OCI-LY7 (cell line): ENCODE measurements around the gene QPCTL. TPM values are rescaled to one million over a fixed set of nuclear protein-coding genes. Genes with fewer than 3 reads are reported as not detected.

ENCODE experiments used
- BruUV-seq: library from RNA; stranded (reverse); fragments of 400-500 nt; replicated peaks from 2 replicates; lab custom pipeline; 2021; lab: Mats Ljungman, UMichigan
- CTCF ChIA-PET: fragments of 300-600 bp; sonication (Branson Sonifier 250); formaldehyde crosslinking; loops from one replicate; lab custom pipeline; 2022; ENCODE audit warnings: antibody characterized with exemption; ENCODE audit not compliant: unreplicated experiment; lab: Charles Lee
- POLR2A ChIA-PET: fragments of 300-600 bp; sonication (Branson Sonifier 250); formaldehyde crosslinking; loops from one replicate; lab custom pipeline; 2022; ENCODE audit warnings: antibody characterized with exemption; lab: Charles Lee
- DNase-seq: peaks from one replicate; pipeline ENCODE4 v3.0.0-alpha.2; 2015; ENCODE audit warnings: low spot score
- H2AFZ ChIP-seq: fragments of 200-600 bp; sonication (generic), shearing (Covaris generic); 2 replicates; pipeline ENCODE4 v1.6.1; 2014; ENCODE audit warnings: mild to moderate bottlenecking, antibody characterized with exemption, low read length, moderate library complexity
- H3K27ac ChIP-seq: fragments of 200-600 bp; sonication (generic); 2 replicates; pipeline ENCODE4 v1.5.1; 2014; ENCODE audit warnings: mixed run types, low read depth, mild to moderate bottlenecking, moderate library complexity, low read length, inconsistent platforms; ENCODE audit not compliant: poor library complexity, severe bottlenecking
- H3K36me3 ChIP-seq: fragments of 200-600 bp; sonication (generic); 2 replicates; pipeline ENCODE4 v1.6.1; 2014; ENCODE audit warnings: mild to moderate bottlenecking, antibody characterized with exemption, low read length, moderate library complexity, mixed read lengths; ENCODE audit not compliant: insufficient read depth
- H3K4me1 ChIP-seq: fragments of 200-600 bp; sonication (generic); 2 replicates; pipeline ENCODE4 v1.5.1; 2014; ENCODE audit warnings: mild to moderate bottlenecking, low read length; ENCODE audit not compliant: insufficient read depth, poor library complexity, severe bottlenecking
- H3K4me2 ChIP-seq: fragments of 200-600 bp; sonication (generic); 2 replicates; pipeline ENCODE4 v1.6.1; 2014; ENCODE audit warnings: mild to moderate bottlenecking, low read length
- H3K4me3 ChIP-seq: fragments of 200-600 bp; sonication (generic); 2 replicates; pipeline ENCODE4 v1.5.1; 2014; ENCODE audit warnings: mild to moderate bottlenecking, low read depth, low read length; ENCODE audit not compliant: poor library complexity, severe bottlenecking
- H3K79me2 ChIP-seq: fragments of 200-600 bp; sonication (generic); 2 replicates; pipeline ENCODE4 v1.6.1; 2016; ENCODE audit warnings: low read depth, mild to moderate bottlenecking, low read length, moderate library complexity, mixed read lengths; ENCODE audit not compliant: insufficient read depth
- H3K9me2 ChIP-seq: fragments of 200-600 bp; sonication (generic); 2 replicates; pipeline ENCODE4 v1.6.1; 2016; ENCODE audit warnings: mild to moderate bottlenecking, low read length, mixed read lengths; ENCODE audit not compliant: insufficient read depth
- H3K9me3 ChIP-seq: fragments of 200-600 bp; sonication (generic); 2 replicates; pipeline ENCODE4 v1.6.1; 2014; ENCODE audit warnings: mild to moderate bottlenecking, mixed run types, low read length, mixed read lengths
- H4K20me1 ChIP-seq: fragments of 200-600 bp; sonication (generic); 2 replicates; pipeline ENCODE4 v1.6.1; 2014; ENCODE audit warnings: mild to moderate bottlenecking, antibody characterized with exemption, low read length, moderate library complexity, mixed read lengths; ENCODE audit not compliant: insufficient read depth
- EZH2phosphoT487 ChIP-seq: fragments of 200-600 bp; sonication (generic); IDR thresholded peaks from 2 replicates; pipeline ENCODE4 v1.6.1; 2018; ENCODE audit warnings: low read depth, borderline replicate concordance, mild to moderate bottlenecking, mixed run types, antibody characterized with exemption, low read length, moderate library complexity, mixed read lengths
- intact Hi-C: fragments of 100-400 bp; cut with micrococcal nuclease; formaldehyde crosslinking; loops from one replicate; pipeline ENCODE4 v1.10.0; 2022; ENCODE audit not compliant: unreplicated experiment
- total RNA-seq, 2 experiments: library from RNA; depleted of rRNA in 1 of 2; stranded (reverse); fragments of >200 nt in 1 of 2; shearing (Covaris generic) in 1 of 2; gene quantifications; 2 replicates each; pipeline ENCODE4 v1.2.3, GENCODE V29; 2014 to 2022
- TF ChIP-seq, protein P1 (sequence below): fragments of 200-600 bp; sonication (generic); conservative IDR thresholded peaks from 2 replicates; pipeline ENCODE4 v1.5.1; 2014; ENCODE audit warnings: mild to moderate bottlenecking, antibody characterized with exemption, low read length, moderate library complexity, mixed read lengths

Gene QPCTL
- total RNA-seq, 2 experiments from 2014 or later = 24.8 to 26.3 TPM

DNA sequence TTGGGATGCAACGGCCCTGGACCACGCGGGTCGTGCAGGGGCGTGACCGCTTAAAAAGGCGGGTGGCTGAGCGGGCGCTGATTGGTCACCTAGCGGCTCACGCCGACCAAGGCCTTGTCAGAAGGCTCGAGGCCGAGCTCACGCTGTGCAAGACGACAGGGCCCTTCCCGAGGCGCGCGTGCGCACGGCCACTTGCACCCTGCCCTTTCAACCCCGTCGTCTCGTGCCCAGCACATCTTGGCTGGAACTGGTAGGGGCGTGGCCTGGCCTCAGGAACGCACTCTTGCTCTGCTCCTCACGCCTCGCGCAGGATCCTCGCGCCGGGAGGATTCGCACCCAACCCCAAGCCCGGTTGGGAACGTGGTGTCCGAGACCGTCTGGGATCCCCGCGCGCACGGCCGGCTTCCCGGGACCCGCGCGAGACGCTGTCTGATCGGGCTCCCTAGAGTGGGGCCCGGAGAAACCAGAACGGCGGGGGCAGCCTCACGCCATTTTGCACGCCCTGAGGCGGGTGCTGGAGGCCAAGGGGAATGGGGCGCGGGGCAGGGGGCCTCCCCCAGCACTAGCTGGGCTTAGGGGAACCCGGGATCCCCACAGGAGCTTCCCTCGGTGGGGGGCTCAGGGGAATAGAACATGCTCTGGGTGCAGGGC is 40.8 kb downstream of the QPCTL start, which contains the start of gene MEIOSIN:
Gene MEIOSIN, plus strand, starts transcription at position 280 of the 651 bp plus-strand sequence. CDS start 1,938 bp downstream, outside the sequence.
- CTCF ChIA-PET = no interaction called here
- H2AFZ ChIP-seq = no peak within 1 kb of the TSS

DNA sequence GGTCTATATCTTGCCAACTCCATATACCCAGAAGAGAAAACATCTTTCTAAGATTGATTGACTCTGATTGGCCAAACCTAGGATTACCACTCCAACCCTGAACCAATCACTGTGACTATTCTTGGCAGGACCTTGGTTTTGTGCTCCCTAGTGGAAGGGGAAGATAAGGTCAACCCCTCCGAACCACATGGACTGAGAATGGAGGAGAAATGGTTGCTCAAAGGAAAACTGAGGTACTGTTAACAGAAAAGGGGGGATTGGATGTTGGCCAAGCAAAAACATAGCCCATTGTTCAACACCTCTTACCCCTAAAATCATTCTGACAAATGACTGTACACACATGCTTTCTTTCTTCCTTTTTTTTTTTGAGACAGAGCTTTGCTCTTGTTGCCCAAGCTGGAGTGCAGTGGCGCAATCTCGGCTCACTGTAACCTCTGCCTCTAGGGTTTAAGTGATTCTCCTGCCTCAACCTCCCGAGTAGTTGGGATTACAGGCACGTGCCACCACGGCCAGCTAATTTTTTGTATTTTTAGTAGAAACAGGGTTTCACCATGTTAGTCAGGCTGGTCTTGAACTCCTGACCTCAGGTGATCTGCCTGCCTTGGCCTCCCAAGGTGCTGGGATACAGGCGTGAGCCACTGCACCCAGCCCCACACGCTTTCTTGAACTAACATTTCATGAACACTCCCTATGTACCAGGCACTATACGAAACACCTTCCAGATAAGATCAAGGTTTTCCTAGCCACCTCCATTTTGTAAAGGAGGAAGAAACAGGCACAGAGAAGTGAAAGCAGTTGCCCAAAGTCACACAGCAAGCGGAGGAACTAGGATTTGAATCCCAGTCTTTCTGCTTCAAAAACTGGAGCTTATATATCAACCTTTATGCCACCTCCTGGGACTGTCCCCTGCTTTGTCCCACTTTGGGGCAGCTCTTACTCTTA is 47.3 kb downstream of the QPCTL start:
- no peak for DNase-seq
- TF ChIP-seq, protein P1, sequence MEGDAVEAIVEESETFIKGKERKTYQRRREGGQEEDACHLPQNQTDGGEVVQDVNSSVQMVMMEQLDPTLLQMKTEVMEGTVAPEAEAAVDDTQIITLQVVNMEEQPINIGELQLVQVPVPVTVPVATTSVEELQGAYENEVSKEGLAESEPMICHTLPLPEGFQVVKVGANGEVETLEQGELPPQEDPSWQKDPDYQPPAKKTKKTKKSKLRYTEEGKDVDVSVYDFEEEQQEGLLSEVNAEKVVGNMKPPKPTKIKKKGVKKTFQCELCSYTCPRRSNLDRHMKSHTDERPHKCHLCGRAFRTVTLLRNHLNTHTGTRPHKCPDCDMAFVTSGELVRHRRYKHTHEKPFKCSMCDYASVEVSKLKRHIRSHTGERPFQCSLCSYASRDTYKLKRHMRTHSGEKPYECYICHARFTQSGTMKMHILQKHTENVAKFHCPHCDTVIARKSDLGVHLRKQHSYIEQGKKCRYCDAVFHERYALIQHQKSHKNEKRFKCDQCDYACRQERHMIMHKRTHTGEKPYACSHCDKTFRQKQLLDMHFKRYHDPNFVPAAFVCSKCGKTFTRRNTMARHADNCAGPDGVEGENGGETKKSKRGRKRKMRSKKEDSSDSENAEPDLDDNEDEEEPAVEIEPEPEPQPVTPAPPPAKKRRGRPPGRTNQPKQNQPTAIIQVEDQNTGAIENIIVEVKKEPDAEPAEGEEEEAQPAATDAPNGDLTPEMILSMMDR = no peak
- no peak for TF ChIP-seq EZH2phosphoT487
- Histone ChIP-seq H4K20me1 (no peaks in the 10 kb centered on the region), H3K4me2 (no peak overlapping the region), H3K79me2 (no peaks in the 10 kb centered on the region), H3K4me3 (no peak overlapping the region), H3K36me3 (no peaks in the 10 kb centered on the region), H3K9me2 (no peaks in the 10 kb centered on the region), H2AFZ (peak overlapping the region; percentile 35; the same call in 1 of the 2 replicates), H3K27ac (no peak overlapping the region), H3K9me3 (no peaks in the 10 kb centered on the region), H3K4me1 (no peaks in the 10 kb centered on the region)
- no TSS peak for BruUV-seq
- intact Hi-C loops = no loop called here
- POLR2A ChIA-PET = interaction anchor here (0.6 kb wide), 1 partner anchor 834 kb away, joined by 3 read pairs; no protein-coding TSS in a partner anchor
- CTCF ChIA-PET = no interaction called here

More for the DNA sequence above, 40.8 kb downstream of the QPCTL start, which contains the start of gene MEIOSIN:
- peaks cover 11% of the 10 kb centered on the region for H3K4me1 ChIP-seq
- POLR2A ChIA-PET = interaction anchor here (0.7 kb wide), 1 partner anchor 16 kb away, joined by 4 read pairs; no protein-coding TSS in a partner anchor
- no peaks in the 10 kb centered on the region for H3K9me2 ChIP-seq
- TF ChIP-seq, protein P1 = no peak
- no peak for TF ChIP-seq EZH2phosphoT487
- no peak for DNase-seq
- H3K36me3 ChIP-seq = no peaks in the 10 kb centered on the region
- peaks cover 24% of the 10 kb centered on the region; the same call in 1 of the 2 replicates for H3K79me2 ChIP-seq
- H3K4me3 ChIP-seq = no peak within 1 kb of the TSS
- no peak within 1 kb of the TSS for H3K4me2 ChIP-seq
- intact Hi-C loops = no loop called here
- H3K9me3 ChIP-seq = no peaks in the 10 kb centered on the region
- BruUV-seq = no TSS peak
- H3K27ac ChIP-seq = no peak within 1 kb of the TSS
- no peaks in the 10 kb centered on the region for H4K20me1 ChIP-seq
